Limb (tissue), 2 donors: ENCODE measurements around the gene EXD3.
"Not testable (repeated sequence)": the region's sequence is repeated elsewhere in the genome, so short reads cannot be mapped to it uniquely, and the experiment has no call there.

Source experiments
- DNase-seq, 2 donors: peaks; one replicate each; pipeline ENCODE4 v3.0.0-alpha.2; 2016; ENCODE audit errors: extremely low spot score in 2 of 2

Gene EXD3

GRCh38 chr9:137381501-137382443, 41.2 kb downstream of the EXD3 start:
- DNase-seq = peak in 1 of 2 donors; percentile 18

GRCh38 chr9:137380606-137381005, 42.4 kb downstream of the EXD3 start:
- DNase-seq = no peak

GRCh38 chr9:137380171-137380570, 42.8 kb downstream of the EXD3 start:
- DNase-seq = no peak

- DNase-seq = no peak
Measured at GRCh38 chr9:137379761-137380161, 43.2 kb downstream of the EXD3 start.

- not testable (repeated sequence) for DNase-seq
Measured at GRCh38 chr9:137378688-137379410, 44.1 kb downstream of the EXD3 start.

- no peak for DNase-seq
Measured at GRCh38 chr9:137376386-137376785, 46.6 kb downstream of the EXD3 start.

- no peak for DNase-seq
Measured at GRCh38 chr9:137375321-137376058, 47.5 kb downstream of the EXD3 start.

- DNase-seq = peak in 1 of 2 donors; percentile 21
Measured at GRCh38 chr9:137374131-137374845, 48.7 kb downstream of the EXD3 start.

- DNase-seq = peak in 1 of 2 donors; percentile 33
Measured at GRCh38 chr9:137373611-137373980, 49.4 kb downstream of the EXD3 start.

GRCh38 chr9:137372693-137373610, 50.0 kb downstream of the EXD3 start:
- DNase-seq = peak in 1 of 2 donors; percentile 38

- peak in 1 of 2 donors; percentile 18 for DNase-seq
Measured at GRCh38 chr9:137371946-137372651, 50.9 kb downstream of the EXD3 start.

GRCh38 chr9:137371521-137371941, 51.4 kb downstream of the EXD3 start:
- DNase-seq = peak in 1 of 2 donors; percentile 22

GRCh38 chr9:137370865-137371520, 52.0 kb downstream of the EXD3 start:
- DNase-seq = peak in 1 of 2 donors; percentile 78

- DNase-seq = peak in 1 of 2 donors; percentile 35
Measured at GRCh38 chr9:137369911-137370764, 52.8 kb downstream of the EXD3 start.

GRCh38 chr9:137369061-137369787, 53.7 kb downstream of the EXD3 start:
- DNase-seq = no peak

GRCh38 chr9:137368431-137369035, 54.4 kb downstream of the EXD3 start:
- DNase-seq = peak in 1 of 2 donors; percentile 50
